ENCODE results near the gene HBS1L.
"Not testable (repeated sequence)": the region's sequence is repeated elsewhere in the genome, so short reads cannot be mapped to it uniquely, and the experiment has no call there.

HBS1L gene

GRCh38 chr6:135066397-135066796, 11.8 kb upstream of the HBS1L start:
- Mint-ChIP-seq H3K27ac (no peak overlapping the region), H3K4me3 (no peak overlapping the region), H3K9me3 (peaks cover 0 to 4% of the 10 kb centered on the region in 2 donors), H3K4me1 (peaks cover 5 to 12% of the 10 kb centered on the region in 2 donors), H3K36me3 (no peaks in the 10 kb centered on the region), H3K27me3 (no peaks in the 10 kb centered on the region)
- no peak for DNase-seq
- peak in 1 of 2 donors; percentile 10 for ATAC-seq (replicated peaks)

GRCh38 chr6:135064586-135064985, 10.0 kb upstream of the HBS1L start:
- Mint-ChIP-seq H3K36me3 (no peaks in the 10 kb centered on the region), H3K4me3 (no peak overlapping the region), H3K9me3 (peaks cover 0 to 4% of the 10 kb centered on the region in 2 donors), H3K4me1 (peaks cover 5 to 12% of the 10 kb centered on the region in 2 donors), H3K27me3 (no peaks in the 10 kb centered on the region), H3K27ac (no peak overlapping the region)
- DNase-seq (no peak), ATAC-seq (replicated peaks) (no peak)

- ATAC-seq (replicated peaks) (no peak), DNase-seq (no peak)
- Mint-ChIP-seq H3K9me3 (peaks cover 0 to 4% of the 10 kb centered on the region in 2 donors), H3K27me3 (no peaks in the 10 kb centered on the region), H3K4me1 (peaks cover 5 to 12% of the 10 kb centered on the region in 2 donors), H3K4me3 (no peak overlapping the region), H3K36me3 (no peaks in the 10 kb centered on the region), H3K27ac (no peak overlapping the region)
Observed at GRCh38 chr6:135063926-135064325, 9.3 kb upstream of the HBS1L start.

GRCh38 chr6:135062735-135063134, 8.1 kb upstream of the HBS1L start:
- H3K36me3 Mint-ChIP-seq, result no peaks in the 10 kb centered on the region
- no peak overlapping the region for H3K27ac Mint-ChIP-seq
- DNase-seq (no peak), ATAC-seq (replicated peaks) (no peak)
- no peak overlapping the region for H3K4me3 Mint-ChIP-seq
- peaks cover 0 to 4% of the 10 kb centered on the region in 2 donors for H3K9me3 Mint-ChIP-seq
- H3K27me3 Mint-ChIP-seq, result no peaks in the 10 kb centered on the region
- H3K4me1 Mint-ChIP-seq, result peaks cover 5 to 12% of the 10 kb centered on the region in 2 donors

- no peak for ATAC-seq (replicated peaks)
- H3K36me3 Mint-ChIP-seq, result no peaks in the 10 kb centered on the region
- no peaks in the 10 kb centered on the region for H3K27me3 Mint-ChIP-seq
- H3K27ac Mint-ChIP-seq, result no peak overlapping the region
- no peak for DNase-seq
- H3K4me1 Mint-ChIP-seq, result peaks cover 0 to 5% of the 10 kb centered on the region in 2 donors
- H3K4me3 Mint-ChIP-seq, result no peak overlapping the region
- no peaks in the 10 kb centered on the region for H3K9me3 Mint-ChIP-seq
Observed at GRCh38 chr6:135060076-135060475, 5.5 kb upstream of the HBS1L start.

- H3K27me3 Mint-ChIP-seq; DNase-seq; H3K36me3 Mint-ChIP-seq; H3K27ac Mint-ChIP-seq; H3K4me3 Mint-ChIP-seq; H3K9me3 Mint-ChIP-seq; ATAC-seq (replicated peaks): not testable (repeated sequence)
- peaks cover 2 to 20% of the 10 kb centered on the region in 2 donors for H3K4me1 Mint-ChIP-seq
Observed at GRCh38 chr6:135058299-135058698, 3.7 kb upstream of the HBS1L start.

GRCh38 chr6:135056632-135057031, 2.0 kb upstream of the HBS1L start:
- no peak for ATAC-seq (replicated peaks)
- peaks cover 6 to 7% of the 10 kb centered on the region in 2 donors for H3K36me3 Mint-ChIP-seq
- no peaks in the 10 kb centered on the region for H3K9me3 Mint-ChIP-seq
- no peak overlapping the region for H3K4me3 Mint-ChIP-seq
- H3K4me1 Mint-ChIP-seq, result peaks cover 9 to 29% of the 10 kb centered on the region in 2 donors
- no peak for DNase-seq
- peak overlapping the region; percentile 59 for H3K27ac Mint-ChIP-seq
- H3K27me3 Mint-ChIP-seq, result no peaks in the 10 kb centered on the region

- Mint-ChIP-seq H3K27me3 (no peaks in the 10 kb centered on the region), H3K27ac (peak overlapping the region; percentile 99), H3K9me3 (no peaks in the 10 kb centered on the region), H3K36me3 (peaks cover 12 to 13% of the 10 kb centered on the region in 2 donors), H3K4me1 (peaks cover 12 to 34% of the 10 kb centered on the region in 2 donors), H3K4me3 (peak overlapping the region; percentile 94 to 97)
- ATAC-seq (replicated peaks), result peak; percentile 10 to 19
- DNase-seq, result no peak
Observed at GRCh38 chr6:135054226-135054568, 425 bp downstream of the HBS1L start.

- ATAC-seq (replicated peaks), result no peak
- peaks cover 17 to 18% of the 10 kb centered on the region in 2 donors for H3K36me3 Mint-ChIP-seq
- H3K27me3 Mint-ChIP-seq, result no peaks in the 10 kb centered on the region
- no peak for DNase-seq
- H3K9me3 Mint-ChIP-seq, result no peaks in the 10 kb centered on the region
- H3K27ac Mint-ChIP-seq, result peak overlapping the region; percentile 43
- peak overlapping the region; percentile 94 to 97 for H3K4me3 Mint-ChIP-seq
- peaks cover 14 to 39% of the 10 kb centered on the region in 2 donors for H3K4me1 Mint-ChIP-seq
Observed at GRCh38 chr6:135053406-135053805, 1.2 kb downstream of the HBS1L start.

GRCh38 chr6:135052939-135053338, 1.7 kb downstream of the HBS1L start:
- peak overlapping the region; percentile 94 to 97 for H3K4me3 Mint-ChIP-seq
- H3K27me3 Mint-ChIP-seq, result no peaks in the 10 kb centered on the region
- H3K27ac Mint-ChIP-seq, result no peak overlapping the region
- H3K36me3 Mint-ChIP-seq, result peaks cover 21 to 23% of the 10 kb centered on the region in 2 donors
- peaks cover 18 to 44% of the 10 kb centered on the region in 2 donors for H3K4me1 Mint-ChIP-seq
- ATAC-seq (replicated peaks) (no peak), DNase-seq (no peak)
- H3K9me3 Mint-ChIP-seq, result no peaks in the 10 kb centered on the region

GRCh38 chr6:135048915-135049314, 5.7 kb downstream of the HBS1L start:
- no peaks in the 10 kb centered on the region for H3K27me3 Mint-ChIP-seq
- DNase-seq (no peak), ATAC-seq (replicated peaks) (no peak)
- no peaks in the 10 kb centered on the region for H3K9me3 Mint-ChIP-seq
- H3K27ac Mint-ChIP-seq, result no peak overlapping the region
- H3K4me1 Mint-ChIP-seq, result peaks cover 32 to 55% of the 10 kb centered on the region in 2 donors
- H3K36me3 Mint-ChIP-seq, result peaks cover 17 to 37% of the 10 kb centered on the region in 2 donors
- H3K4me3 Mint-ChIP-seq, result no peak overlapping the region

- Mint-ChIP-seq H3K4me3 (no peak overlapping the region), H3K27ac (peak overlapping the region; percentile 56), H3K9me3 (no peaks in the 10 kb centered on the region), H3K36me3 (peaks cover 21 to 47% of the 10 kb centered on the region in 2 donors), H3K4me1 (peaks cover 35 to 61% of the 10 kb centered on the region in 2 donors), H3K27me3 (no peaks in the 10 kb centered on the region)
- no peak for DNase-seq
- no peak for ATAC-seq (replicated peaks)
Observed at GRCh38 chr6:135047336-135047735, 7.3 kb downstream of the HBS1L start.

- ATAC-seq (replicated peaks) (no peak), DNase-seq (no peak)
- Mint-ChIP-seq H3K27ac (no peak overlapping the region), H3K4me3 (no peak overlapping the region), H3K9me3 (no peaks in the 10 kb centered on the region), H3K36me3 (peaks cover 23 to 50% of the 10 kb centered on the region in 2 donors), H3K27me3 (no peaks in the 10 kb centered on the region), H3K4me1 (peaks cover 35 to 61% of the 10 kb centered on the region in 2 donors)
Observed at GRCh38 chr6:135046912-135047311, 7.7 kb downstream of the HBS1L start.

GRCh38 chr6:135044639-135045038, 10.0 kb downstream of the HBS1L start:
- DNase-seq, result no peak
- Mint-ChIP-seq H3K9me3 (no peaks in the 10 kb centered on the region), H3K4me3 (peak overlapping the region; percentile 57 to 60), H3K4me1 (peaks cover 30 to 54% of the 10 kb centered on the region in 2 donors), H3K27ac (peak overlapping the region; percentile 75), H3K27me3 (no peaks in the 10 kb centered on the region), H3K36me3 (peaks cover 20 to 44% of the 10 kb centered on the region in 2 donors)
- ATAC-seq (replicated peaks), result peak in 1 of 2 donors; percentile 20

GRCh38 chr6:135043846-135044245, 10.8 kb downstream of the HBS1L start:
- H3K4me3 Mint-ChIP-seq, result no peak overlapping the region
- H3K36me3 Mint-ChIP-seq, result peaks cover 24 to 50% of the 10 kb centered on the region in 2 donors
- ATAC-seq (replicated peaks) (no peak), DNase-seq (no peak)
- no peaks in the 10 kb centered on the region for H3K9me3 Mint-ChIP-seq
- H3K4me1 Mint-ChIP-seq, result peaks cover 30 to 53% of the 10 kb centered on the region in 2 donors
- no peaks in the 10 kb centered on the region for H3K27me3 Mint-ChIP-seq
- H3K27ac Mint-ChIP-seq, result no peak overlapping the region

- no peaks in the 10 kb centered on the region for H3K27me3 Mint-ChIP-seq
- ATAC-seq (replicated peaks), result no peak
Observed at GRCh38 chr6:135043364-135043763, 11.3 kb downstream of the HBS1L start.

More at GRCh38 chr6:135043364-135043763, 11.3 kb downstream of the HBS1L start:
- Mint-ChIP-seq H3K4me1 (peaks cover 28 to 48% of the 10 kb centered on the region in 2 donors), H3K9me3 (no peaks in the 10 kb centered on the region), H3K36me3 (peaks cover 20 to 47% of the 10 kb centered on the region in 2 donors), H3K27ac (no peak overlapping the region), H3K4me3 (peak overlapping the region in 1 of 2 donors; percentile 7)
- no peak for DNase-seq
